ENCODE data around the gene LGALS4. TPM values are rescaled to one million over a fixed set of nuclear protein-coding genes. Genes with fewer than 3 reads are reported as not detected.

The LGALS4 gene
- total RNA-seq, 1 donor from 2014 or later: 0.86 TPM

DNA sequence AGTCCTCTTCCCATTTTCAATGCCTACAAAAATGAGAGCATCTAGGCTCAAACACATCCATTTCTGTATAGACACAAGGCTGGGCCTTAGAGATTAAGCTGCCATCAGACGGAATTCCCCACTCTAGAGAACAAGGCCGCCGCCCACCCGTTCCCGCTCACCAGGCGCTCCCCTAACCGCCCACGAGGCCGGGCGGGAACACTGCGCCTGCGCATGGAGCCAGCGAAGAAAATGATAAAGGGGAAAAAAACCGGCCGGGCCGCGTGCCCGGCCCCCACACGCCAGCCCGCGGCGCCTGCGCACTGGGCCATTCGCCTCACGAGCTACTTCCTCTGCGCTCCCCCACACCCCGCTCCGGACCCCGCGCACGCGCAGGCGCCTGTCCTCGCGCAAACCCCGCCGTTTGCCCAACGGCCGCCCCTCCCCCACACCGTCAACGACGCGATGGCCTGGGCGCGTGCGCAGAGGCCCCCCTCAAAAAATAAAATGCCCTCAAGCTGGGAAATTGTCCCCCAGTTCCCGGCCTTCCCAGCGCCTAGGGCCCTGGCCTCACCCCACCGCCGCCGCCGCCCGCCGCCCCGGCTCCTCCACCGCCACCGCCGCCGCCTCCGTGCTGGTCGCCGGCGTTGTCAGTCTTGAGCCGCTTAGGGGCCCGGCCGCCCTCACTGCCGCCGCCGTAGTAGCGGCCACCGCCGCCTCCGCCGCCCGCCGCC lies 36.6 kb upstream of the LGALS4 start:
- H3K36me3 Mint-ChIP-seq (ENCODE audit: low read depth): peaks cover 26% of the 10 kb centered on the region
- peaks cover 62% of the 10 kb centered on the region for H3K4me1 Mint-ChIP-seq
- peak; percentile 94 for DNase-seq (ENCODE audit: low read depth, low spot score)
- peak overlapping the region; percentile 90 for H3K4me3 Mint-ChIP-seq
- peak overlapping the region; percentile 99 for H3K27ac Mint-ChIP-seq (ENCODE audit: unreplicated experiment)
- TF ChIP-seq, protein P1, sequence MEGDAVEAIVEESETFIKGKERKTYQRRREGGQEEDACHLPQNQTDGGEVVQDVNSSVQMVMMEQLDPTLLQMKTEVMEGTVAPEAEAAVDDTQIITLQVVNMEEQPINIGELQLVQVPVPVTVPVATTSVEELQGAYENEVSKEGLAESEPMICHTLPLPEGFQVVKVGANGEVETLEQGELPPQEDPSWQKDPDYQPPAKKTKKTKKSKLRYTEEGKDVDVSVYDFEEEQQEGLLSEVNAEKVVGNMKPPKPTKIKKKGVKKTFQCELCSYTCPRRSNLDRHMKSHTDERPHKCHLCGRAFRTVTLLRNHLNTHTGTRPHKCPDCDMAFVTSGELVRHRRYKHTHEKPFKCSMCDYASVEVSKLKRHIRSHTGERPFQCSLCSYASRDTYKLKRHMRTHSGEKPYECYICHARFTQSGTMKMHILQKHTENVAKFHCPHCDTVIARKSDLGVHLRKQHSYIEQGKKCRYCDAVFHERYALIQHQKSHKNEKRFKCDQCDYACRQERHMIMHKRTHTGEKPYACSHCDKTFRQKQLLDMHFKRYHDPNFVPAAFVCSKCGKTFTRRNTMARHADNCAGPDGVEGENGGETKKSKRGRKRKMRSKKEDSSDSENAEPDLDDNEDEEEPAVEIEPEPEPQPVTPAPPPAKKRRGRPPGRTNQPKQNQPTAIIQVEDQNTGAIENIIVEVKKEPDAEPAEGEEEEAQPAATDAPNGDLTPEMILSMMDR (conservative IDR thresholded peaks at IDR 0.05): no peak
- no peaks in the 10 kb centered on the region for H3K9me3 Mint-ChIP-seq
- peaks cover 14% of the 10 kb centered on the region for H3K27me3 Mint-ChIP-seq (ENCODE audit: low read depth)

DNA sequence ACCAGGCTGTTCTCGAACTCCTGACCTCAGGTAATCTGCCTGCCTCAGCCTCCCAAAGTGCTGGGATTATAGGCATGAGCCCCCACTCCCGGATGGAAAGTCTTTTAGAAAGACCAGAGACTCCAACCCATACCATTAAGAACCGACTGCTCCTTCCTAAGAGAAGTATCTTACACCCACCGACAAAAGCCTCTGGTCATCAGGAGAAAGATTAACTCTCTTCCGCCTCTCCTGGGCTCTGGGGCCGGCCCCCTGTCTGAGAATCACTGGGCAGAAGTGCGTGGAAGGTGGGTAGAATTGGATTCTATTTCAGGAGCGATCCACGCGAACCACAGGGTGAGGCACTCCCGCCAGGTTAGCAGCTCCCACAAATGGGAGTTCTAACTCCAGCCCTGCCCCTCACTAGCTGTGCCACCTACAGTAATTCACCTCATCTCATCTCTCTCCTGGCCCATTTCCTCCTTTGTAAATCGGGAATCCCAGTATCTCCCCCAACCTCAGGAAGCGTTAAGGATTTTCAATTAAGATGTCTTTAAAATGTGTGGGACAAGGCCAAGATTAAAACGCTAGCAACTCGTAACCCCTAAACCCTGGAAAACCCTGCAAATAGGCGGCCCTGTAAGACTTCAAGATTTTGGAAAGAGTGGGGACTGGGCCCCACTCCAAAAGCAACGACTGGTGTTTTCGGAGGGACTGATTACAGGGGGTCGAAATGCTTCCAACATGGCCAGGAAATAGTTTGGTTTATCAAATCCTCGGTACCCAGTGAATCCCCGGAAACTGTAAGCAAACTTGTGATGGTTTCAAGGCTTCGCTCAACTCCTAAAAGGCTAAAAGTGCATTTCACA lies 35.8 kb upstream of the LGALS4 start:
- H3K27ac Mint-ChIP-seq (ENCODE audit: unreplicated experiment): peak overlapping the region; percentile 98
- H3K36me3 Mint-ChIP-seq (ENCODE audit: low read depth): peaks cover 33% of the 10 kb centered on the region

DNA sequence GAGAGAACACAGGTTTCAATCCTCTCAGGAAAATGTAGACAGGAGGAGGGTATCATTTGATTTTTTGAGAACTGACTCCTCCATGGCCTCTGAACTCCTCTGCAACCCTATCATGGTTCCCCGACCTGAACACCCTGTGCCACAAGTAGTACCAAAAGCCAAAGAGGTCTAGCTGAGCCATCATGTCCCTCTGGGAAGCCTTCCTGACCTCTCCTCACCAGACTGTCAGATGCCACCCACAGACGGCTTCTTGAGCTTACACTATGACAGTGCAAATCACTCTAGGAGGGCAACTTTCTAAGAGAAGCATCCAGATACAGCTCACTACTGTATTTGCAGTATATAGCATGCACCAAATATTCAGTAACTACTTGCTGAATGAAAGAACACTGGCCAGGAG lies 33.4 kb upstream of the LGALS4 start:
- Mint-ChIP-seq H3K4me3 (peak overlapping the region; percentile 77), H3K36me3 (ENCODE audit: low read depth) (peaks cover 41% of the 10 kb centered on the region), H3K27me3 (ENCODE audit: low read depth) (peaks cover 16% of the 10 kb centered on the region), H3K9me3 (no peaks in the 10 kb centered on the region), H3K27ac (ENCODE audit: unreplicated experiment) (no peak overlapping the region), H3K4me1 (peaks cover 53% of the 10 kb centered on the region)
- no peak for DNase-seq (ENCODE audit: low read depth, low spot score)
- TF ChIP-seq, protein P1 (conservative IDR thresholded peaks at IDR 0.05): no peak

More for the DNA sequence above, 35.8 kb upstream of the LGALS4 start:
- H3K27me3 Mint-ChIP-seq (ENCODE audit: low read depth): peaks cover 16% of the 10 kb centered on the region
- H3K4me1 Mint-ChIP-seq: peaks cover 64% of the 10 kb centered on the region
- no peaks in the 10 kb centered on the region for H3K9me3 Mint-ChIP-seq
- peak overlapping the region; percentile 90 for H3K4me3 Mint-ChIP-seq
- TF ChIP-seq, protein P1 (conservative IDR thresholded peaks at IDR 0.05): no peak
- no peak for DNase-seq (ENCODE audit: low read depth, low spot score)

DNA sequence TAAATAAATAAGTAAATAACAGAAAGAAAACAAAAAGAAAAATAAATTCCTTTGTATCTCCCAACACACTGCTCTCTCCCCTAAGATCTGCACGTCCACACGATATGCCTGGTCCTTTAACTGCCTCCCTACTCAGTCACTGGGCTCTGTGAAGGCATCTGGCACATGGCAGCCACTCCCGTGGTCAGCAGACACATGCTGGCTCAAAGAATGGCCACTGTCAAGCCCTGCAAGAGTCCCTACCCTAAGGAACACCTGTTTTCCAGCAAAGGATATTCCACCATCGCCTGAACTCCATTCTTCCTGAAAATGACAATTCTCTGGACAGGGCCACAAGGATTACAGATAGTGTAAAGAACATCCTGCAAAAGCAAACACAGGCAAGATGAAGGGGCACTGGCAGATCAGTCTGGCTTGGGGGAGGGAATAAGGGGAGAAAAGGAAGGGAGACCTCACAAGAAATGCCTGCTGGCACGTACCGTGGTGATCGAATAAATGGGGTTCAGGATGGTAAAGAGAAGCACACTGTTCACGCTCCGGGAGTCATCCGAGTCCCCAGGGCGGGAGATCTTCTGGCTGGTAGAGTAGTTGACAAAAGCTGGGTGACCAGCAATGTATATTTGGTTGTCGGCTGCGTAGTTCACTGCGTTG lies 32.8 kb upstream of the LGALS4 start:
- H3K4me1 Mint-ChIP-seq: peaks cover 51% of the 10 kb centered on the region
- peaks cover 16% of the 10 kb centered on the region for H3K27me3 Mint-ChIP-seq (ENCODE audit: low read depth)
- DNase-seq (ENCODE audit: low read depth, low spot score): no peak
- no peak overlapping the region for H3K27ac Mint-ChIP-seq (ENCODE audit: unreplicated experiment)
- H3K4me3 Mint-ChIP-seq: peak overlapping the region; percentile 77
- peaks cover 47% of the 10 kb centered on the region for H3K36me3 Mint-ChIP-seq (ENCODE audit: low read depth)
- TF ChIP-seq, protein P1 (conservative IDR thresholded peaks at IDR 0.05): no peak
- H3K9me3 Mint-ChIP-seq: no peaks in the 10 kb centered on the region

DNA sequence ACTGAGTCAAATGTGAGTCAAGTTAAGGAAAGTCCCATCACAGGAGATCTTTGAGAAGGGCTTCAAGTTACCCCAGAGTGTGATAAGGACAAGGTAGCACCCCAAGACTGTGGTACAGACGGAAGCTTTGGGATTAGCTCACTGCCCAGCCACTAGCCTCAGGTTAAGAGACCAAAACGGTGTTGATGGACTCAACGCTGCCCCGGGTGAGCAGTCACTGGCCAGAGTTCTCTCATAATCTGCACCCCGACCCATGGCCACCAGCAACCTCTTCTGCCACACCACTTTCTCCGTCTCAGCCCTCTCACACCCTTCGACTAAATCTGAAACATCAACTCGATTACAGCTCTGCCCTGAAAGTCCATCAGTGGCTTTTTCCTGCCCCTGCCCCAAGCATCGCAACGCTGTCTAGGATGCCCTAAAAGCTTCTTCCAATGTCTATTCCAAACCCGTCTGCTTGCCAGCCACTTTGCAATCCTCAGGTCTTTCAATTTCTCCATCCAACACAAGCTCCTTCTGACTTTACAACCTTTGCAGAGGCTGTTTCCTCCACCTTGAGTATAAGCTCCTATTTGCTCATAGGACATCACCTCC lies 31.4 kb upstream of the LGALS4 start:
- H3K27ac Mint-ChIP-seq (ENCODE audit: unreplicated experiment): peak overlapping the region; percentile 37
- no peak for DNase-seq (ENCODE audit: low read depth, low spot score)
- H3K4me3 Mint-ChIP-seq: peak overlapping the region; percentile 74
- H3K9me3 Mint-ChIP-seq: no peaks in the 10 kb centered on the region
- peaks cover 45% of the 10 kb centered on the region for H3K4me1 Mint-ChIP-seq
- TF ChIP-seq, protein P1 (conservative IDR thresholded peaks at IDR 0.05): no peak
- peaks cover 8% of the 10 kb centered on the region for H3K27me3 Mint-ChIP-seq (ENCODE audit: low read depth)
- peaks cover 50% of the 10 kb centered on the region for H3K36me3 Mint-ChIP-seq (ENCODE audit: low read depth)
